Prostate gland (tissue), 2 donors: ENCODE measurements around the gene CEP41.

ENCODE experiments used
- POLR2A ChIP-seq: fragments of 450-650 bp; IDR thresholded peaks from one replicate; pipeline ENCODE4 v1.6.1; 2016; ENCODE audit warnings: antibody characterized with exemption, mild to moderate bottlenecking
- POLR2AphosphoS5 ChIP-seq: sonication (generic); formaldehyde crosslinking; IDR thresholded peaks from one replicate; pipeline ENCODE4 v1.6.1; 2017; ENCODE audit warnings: antibody characterized with exemption
- TF ChIP-seq, protein P1 (sequence below), 4 experiments: fragments of 200-600 bp in 2 of 4; fragments of 450-650 bp in 2 of 4; sonication (generic) in 2 of 4; IDR thresholded peaks; 1 replicate in 3 of 4; 2 replicates in 1 of 4; pipeline ENCODE4 v1.5.1; 2016 to 2019; ENCODE audit warnings: antibody characterized with exemption in 4 of 4, mild to moderate bottlenecking in 2 of 4, moderate library complexity in 2 of 4

DNA sequence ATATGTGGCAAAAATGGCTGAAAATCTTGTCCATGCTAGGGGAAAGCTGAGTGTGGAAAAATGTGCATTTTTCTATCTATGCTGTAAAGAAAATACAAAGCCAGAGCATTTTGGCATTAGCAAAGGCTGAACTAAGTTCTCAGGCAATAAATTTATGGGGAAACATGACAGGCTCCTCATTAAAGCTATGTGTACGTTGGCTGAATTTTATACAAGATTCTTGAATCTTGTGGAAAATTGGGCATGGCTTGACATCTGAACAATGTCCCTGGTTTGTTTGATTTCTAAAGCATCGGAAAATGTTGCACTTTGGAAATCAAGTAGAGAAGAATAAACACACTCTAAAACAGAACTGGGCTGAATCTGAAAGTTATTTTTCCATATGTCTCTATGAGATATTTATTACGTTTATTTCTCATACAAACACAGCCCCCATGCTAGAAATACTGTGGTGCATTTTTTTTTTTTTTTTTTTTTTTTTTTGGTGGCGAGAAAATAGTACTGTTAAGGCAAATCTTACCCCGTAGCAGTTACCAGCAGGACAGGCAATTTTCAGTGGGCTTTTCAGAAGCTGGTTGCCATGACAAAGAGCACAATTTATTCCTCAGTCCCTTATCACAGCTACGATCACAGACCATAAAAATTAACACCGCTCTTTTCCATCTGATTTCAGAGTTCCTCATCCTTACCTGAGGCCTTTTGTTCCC is 43.6 kb downstream of the CEP41 start:
- TF ChIP-seq POLR2AphosphoS5 (peak; percentile 54), POLR2A (no peak)
- TF ChIP-seq, protein P1, sequence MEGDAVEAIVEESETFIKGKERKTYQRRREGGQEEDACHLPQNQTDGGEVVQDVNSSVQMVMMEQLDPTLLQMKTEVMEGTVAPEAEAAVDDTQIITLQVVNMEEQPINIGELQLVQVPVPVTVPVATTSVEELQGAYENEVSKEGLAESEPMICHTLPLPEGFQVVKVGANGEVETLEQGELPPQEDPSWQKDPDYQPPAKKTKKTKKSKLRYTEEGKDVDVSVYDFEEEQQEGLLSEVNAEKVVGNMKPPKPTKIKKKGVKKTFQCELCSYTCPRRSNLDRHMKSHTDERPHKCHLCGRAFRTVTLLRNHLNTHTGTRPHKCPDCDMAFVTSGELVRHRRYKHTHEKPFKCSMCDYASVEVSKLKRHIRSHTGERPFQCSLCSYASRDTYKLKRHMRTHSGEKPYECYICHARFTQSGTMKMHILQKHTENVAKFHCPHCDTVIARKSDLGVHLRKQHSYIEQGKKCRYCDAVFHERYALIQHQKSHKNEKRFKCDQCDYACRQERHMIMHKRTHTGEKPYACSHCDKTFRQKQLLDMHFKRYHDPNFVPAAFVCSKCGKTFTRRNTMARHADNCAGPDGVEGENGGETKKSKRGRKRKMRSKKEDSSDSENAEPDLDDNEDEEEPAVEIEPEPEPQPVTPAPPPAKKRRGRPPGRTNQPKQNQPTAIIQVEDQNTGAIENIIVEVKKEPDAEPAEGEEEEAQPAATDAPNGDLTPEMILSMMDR (IDR thresholded peaks at IDR 0.05) = no peak
